Mesendoderm (in vitro differentiated cells): ENCODE measurements around the gene JPH3.

ENCODE experiments used
- DNase-seq: peaks from one replicate; pipeline ENCODE4 v3.0.0; 2013
- H2AK5ac ChIP-seq: 2 replicates; pipeline ENCODE4 v1.6.1; 2013; ENCODE audit warnings: low read length, inconsistent platforms
- H2BK120ac ChIP-seq: 2 replicates; pipeline ENCODE4 v1.6.1; 2013; ENCODE audit warnings: low read depth, mild to moderate bottlenecking, low read length, moderate library complexity, mixed read lengths
- H2BK15ac ChIP-seq: replicated peaks from 2 replicates; pipeline ENCODE4 v1.6.1; 2013; ENCODE audit warnings: low read depth, mild to moderate bottlenecking, moderate library complexity
- H2BK5ac ChIP-seq: 2 replicates; pipeline ENCODE4 v1.6.1; 2013; ENCODE audit warnings: low read length, inconsistent platforms
- H3K18ac ChIP-seq: 2 replicates; pipeline ENCODE4 v1.6.1; 2013; ENCODE audit warnings: mild to moderate bottlenecking, low read length, mixed read lengths
- H3K23ac ChIP-seq: one replicate; pipeline ENCODE4 v1.6.1; 2013; ENCODE audit warnings: low read length
- H3K27ac ChIP-seq: 2 replicates; pipeline ENCODE4 v1.5.1; 2013; ENCODE audit warnings: low read depth, mild to moderate bottlenecking, inconsistent platforms, low read length, moderate library complexity
- H3K27me3 ChIP-seq: 2 replicates; pipeline ENCODE4 v1.6.1; 2013; ENCODE audit warnings: low read length, control low read depth, mild to moderate bottlenecking, inconsistent platforms; ENCODE audit not compliant: insufficient read depth, poor library complexity
- H3K36me3 ChIP-seq: 2 replicates; pipeline ENCODE4 v1.6.1; 2013; ENCODE audit warnings: low read length, inconsistent platforms; ENCODE audit not compliant: control insufficient read depth, insufficient read depth
- H3K4ac ChIP-seq: one replicate; pipeline ENCODE4 v1.6.1; 2013; ENCODE audit warnings: low read depth, mild to moderate bottlenecking, low read length, moderate library complexity
- H3K4me1 ChIP-seq: 2 replicates; pipeline ENCODE4 v1.6.1; 2013; ENCODE audit warnings: low read depth, low read length, inconsistent platforms; ENCODE audit not compliant: control insufficient read depth
- H3K4me2 ChIP-seq: 2 replicates; pipeline ENCODE4 v1.6.1; 2013; ENCODE audit warnings: low read length
- H3K4me3 ChIP-seq: 2 replicates; pipeline ENCODE4 v1.5.1; 2013; ENCODE audit warnings: mild to moderate bottlenecking, low read length
- H3K56ac ChIP-seq: one replicate; pipeline ENCODE4 v1.6.1; 2013; ENCODE audit warnings: low read length
- H3K79me1 ChIP-seq: 2 replicates; pipeline ENCODE4 v1.6.1; 2013; ENCODE audit warnings: low read length, inconsistent platforms
- H3K79me2 ChIP-seq: 2 replicates; pipeline ENCODE4 v1.6.1; 2013; ENCODE audit warnings: mild to moderate bottlenecking, low read length; ENCODE audit not compliant: control insufficient read depth, insufficient read depth
- H3K9ac ChIP-seq: 2 replicates; pipeline ENCODE4 v1.6.1; 2013; ENCODE audit warnings: low read length, inconsistent platforms
- H4K5ac ChIP-seq: one replicate; pipeline ENCODE4 v1.6.1; 2013; ENCODE audit warnings: low read length
- H4K8ac ChIP-seq: one replicate; pipeline ENCODE4 v1.6.1; 2013; ENCODE audit warnings: low read depth, mild to moderate bottlenecking, control low read depth, low read length, moderate library complexity
- WGBS: extraction: QIAGEN DNeasy Blood & Tissue Kit; methylation state at CpG from one replicate; pipeline ENCODE4 v1.1.7; 2013; ENCODE audit warnings: low lambda C conversion rate, missing lambda C conversion rate; ENCODE audit not compliant: insufficient coverage; ENCODE audit errors: extremely low coverage; 5-methylcytosine and 5-hydroxymethylcytosine counted together

JPH3 gene

DNA sequence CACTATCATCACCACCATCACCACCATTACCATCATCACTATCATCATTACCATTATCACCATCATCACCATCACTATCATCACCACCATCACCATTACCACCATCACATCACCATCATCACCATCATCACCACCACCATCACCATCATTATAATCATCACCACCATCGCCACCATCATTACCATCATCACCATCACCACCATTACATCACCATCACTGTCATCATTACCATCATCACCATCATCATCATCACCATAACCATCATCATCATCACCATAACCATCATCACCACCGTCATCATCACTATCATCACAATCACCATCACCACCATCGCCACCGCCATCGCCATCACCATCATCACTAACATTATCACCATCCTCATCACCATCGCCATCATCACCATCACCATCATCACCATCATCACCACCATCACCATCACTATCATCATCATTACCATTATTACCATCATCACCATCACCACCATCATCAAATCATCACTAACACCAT is 4.9 kb upstream of the JPH3 start:
- H3K9ac ChIP-seq, result no peak overlapping the region
- H2BK120ac ChIP-seq, result no peak overlapping the region
- H2AK5ac ChIP-seq, result no peak overlapping the region
- H3K18ac ChIP-seq, result no peak overlapping the region
- no peak for DNase-seq
- no peaks in the 10 kb centered on the region for H3K36me3 ChIP-seq
- no peaks in the 10 kb centered on the region for H3K79me2 ChIP-seq
- H3K4ac ChIP-seq, result no peak overlapping the region
- no peaks in the 10 kb centered on the region for H3K4me1 ChIP-seq
- H3K4me3 ChIP-seq, result no peak overlapping the region
- H3K27me3 ChIP-seq, result no peaks in the 10 kb centered on the region
- H4K5ac ChIP-seq, result no peak overlapping the region
- no peak overlapping the region for H4K8ac ChIP-seq
- no peak overlapping the region for H2BK5ac ChIP-seq
- H3K23ac ChIP-seq, result no peak overlapping the region
- no peak overlapping the region for H3K56ac ChIP-seq
- no peak overlapping the region for H2BK15ac ChIP-seq
- 100% methylated on average over 4 of the region's 6 CpGs for WGBS
- H3K79me1 ChIP-seq, result no peaks in the 10 kb centered on the region
- no peak overlapping the region for H3K27ac ChIP-seq
- H3K4me2 ChIP-seq, result no peak overlapping the region

- no peak overlapping the region for H2BK120ac ChIP-seq
- no peak for DNase-seq
- H3K23ac ChIP-seq, result no peak overlapping the region
- no peak overlapping the region for H4K8ac ChIP-seq
- no peak overlapping the region for H3K4me2 ChIP-seq
- no peak overlapping the region for H2BK15ac ChIP-seq
- H3K36me3 ChIP-seq, result no peaks in the 10 kb centered on the region
- H3K4me3 ChIP-seq, result no peak overlapping the region
- H3K18ac ChIP-seq, result no peak overlapping the region
- no peak overlapping the region for H2AK5ac ChIP-seq
- no peak overlapping the region for H3K9ac ChIP-seq
- WGBS, result no CpG with 5 or more reads among the region's 5 CpGs
- no peaks in the 10 kb centered on the region for H3K79me2 ChIP-seq
- no peaks in the 10 kb centered on the region for H3K79me1 ChIP-seq
- no peaks in the 10 kb centered on the region for H3K4me1 ChIP-seq
- H3K4ac ChIP-seq, result no peak overlapping the region
- no peak overlapping the region for H2BK5ac ChIP-seq
- no peaks in the 10 kb centered on the region for H3K27me3 ChIP-seq
- no peak overlapping the region for H4K5ac ChIP-seq
- no peak overlapping the region for H3K27ac ChIP-seq
- H3K56ac ChIP-seq, result no peak overlapping the region
Measured at GRCh38 chr16:87598431-87598830, 3.9 kb upstream of the JPH3 start.

GRCh38 chr16:87600246-87600645 is 2.1 kb upstream of the JPH3 start:
- no peak overlapping the region for H2AK5ac ChIP-seq

DNA sequence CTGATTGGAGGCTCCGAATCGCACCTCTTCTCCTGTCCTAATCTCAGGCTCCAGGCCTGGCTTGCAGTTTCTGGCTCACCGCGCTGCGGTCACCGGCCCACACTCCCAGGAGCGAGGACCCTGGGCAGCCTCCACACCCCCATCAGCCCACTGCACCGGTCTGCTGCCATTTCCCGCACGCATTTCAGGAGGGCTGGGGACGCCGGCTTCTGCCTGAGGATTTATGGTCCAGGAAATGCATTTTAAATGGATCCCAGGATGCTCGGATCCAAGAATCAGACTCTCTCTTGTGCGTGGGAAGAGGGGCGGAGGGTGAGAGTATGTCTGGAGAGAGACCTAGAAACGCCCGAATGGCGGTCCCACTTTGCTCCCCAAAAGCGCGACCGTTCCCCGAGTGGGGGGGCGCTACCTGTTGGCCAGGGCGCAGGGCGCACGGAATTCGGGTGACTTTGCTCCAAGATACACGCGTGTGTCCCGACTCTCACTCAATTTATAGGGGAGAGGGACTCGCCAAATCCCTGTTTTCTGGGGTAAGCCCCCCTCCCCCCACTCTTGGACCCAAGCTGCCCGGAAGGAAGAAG is 817 bp upstream of the JPH3 start:
- H3K27me3 ChIP-seq, result no peaks in the 10 kb centered on the region
- H4K5ac ChIP-seq, result no peak overlapping the region
- no peak overlapping the region for H2BK120ac ChIP-seq

More at GRCh38 chr16:87600246-87600645, 2.1 kb upstream of the JPH3 start:
- no peak overlapping the region for H2BK5ac ChIP-seq
- H3K27me3 ChIP-seq, result no peaks in the 10 kb centered on the region
- H3K36me3 ChIP-seq, result no peaks in the 10 kb centered on the region
- no CpG with 5 or more reads among the region's 6 CpGs for WGBS
- H3K23ac ChIP-seq, result no peak overlapping the region
- H4K5ac ChIP-seq, result no peak overlapping the region
- H3K4me3 ChIP-seq, result no peak overlapping the region
- H3K79me1 ChIP-seq, result peaks cover 2% of the 10 kb centered on the region
- no peak overlapping the region for H3K4ac ChIP-seq
- H3K27ac ChIP-seq, result no peak overlapping the region
- no peaks in the 10 kb centered on the region for H3K79me2 ChIP-seq
- H3K9ac ChIP-seq, result no peak overlapping the region
- DNase-seq, result no peak
- H4K8ac ChIP-seq, result no peak overlapping the region
- H2BK15ac ChIP-seq, result no peak overlapping the region
- no peaks in the 10 kb centered on the region for H3K4me1 ChIP-seq
- no peak overlapping the region for H3K4me2 ChIP-seq
- H3K18ac ChIP-seq, result no peak overlapping the region
- no peak overlapping the region for H2BK120ac ChIP-seq
- no peak overlapping the region for H3K56ac ChIP-seq

DNA sequence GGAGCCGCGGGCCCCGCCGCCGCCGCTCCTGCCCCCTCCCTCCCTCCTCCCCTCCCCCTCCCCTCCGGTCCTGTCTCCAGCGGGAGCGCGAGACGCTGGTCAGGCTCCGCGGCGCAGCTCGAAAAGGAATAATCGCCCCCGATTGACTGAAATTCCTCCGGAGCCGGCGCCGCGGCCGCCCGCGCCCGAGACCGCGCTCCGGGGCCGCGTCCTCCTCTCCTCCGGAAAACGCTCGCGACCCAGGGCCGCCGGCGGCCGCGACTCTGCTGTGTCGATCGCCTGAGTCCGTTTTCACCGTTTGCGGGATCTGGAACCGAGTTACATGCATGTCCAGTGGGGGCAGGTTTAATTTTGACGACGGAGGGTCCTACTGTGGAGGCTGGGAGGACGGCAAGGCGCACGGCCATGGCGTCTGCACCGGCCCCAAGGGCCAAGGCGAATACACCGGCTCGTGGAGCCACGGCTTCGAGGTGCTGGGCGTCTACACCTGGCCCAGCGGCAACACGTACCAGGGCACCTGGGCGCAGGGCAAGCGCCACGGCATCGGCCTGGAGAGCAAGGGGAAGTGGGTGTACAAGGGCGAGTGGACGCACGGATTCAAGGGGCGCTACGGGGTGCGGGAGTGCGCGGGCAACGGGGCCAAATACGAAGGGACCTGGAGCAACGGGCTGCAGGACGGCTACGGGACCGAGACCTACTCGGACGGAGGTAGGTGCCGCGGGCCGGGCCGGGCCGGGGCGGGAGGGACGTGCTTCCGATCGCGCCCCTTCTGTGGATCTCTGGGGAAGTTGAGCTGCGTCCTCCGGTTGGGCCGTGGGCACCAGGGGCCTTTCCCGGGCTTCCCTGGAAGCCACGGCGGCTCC is 744 bp downstream of the JPH3 start:
- H3K27me3 ChIP-seq, result no peaks in the 10 kb centered on the region
- DNase-seq, result peak; percentile 55

More for the DNA sequence above, 817 bp upstream of the JPH3 start:
- H3K4me2 ChIP-seq, result peak overlapping the region; percentile 91
- H3K79me2 ChIP-seq, result no peaks in the 10 kb centered on the region
- DNase-seq, result peak; percentile 21
- no peak overlapping the region for H2BK5ac ChIP-seq
- peak overlapping the region; percentile 88 for H3K56ac ChIP-seq
- H3K4me1 ChIP-seq, result no peaks in the 10 kb centered on the region
- WGBS, result no CpG with 5 or more reads among the region's 32 CpGs
- peak overlapping the region; percentile 71 for H3K18ac ChIP-seq
- no peak overlapping the region for H4K8ac ChIP-seq
- peak overlapping the region; percentile 58 for H3K4ac ChIP-seq
- peaks cover 6% of the 10 kb centered on the region for H3K79me1 ChIP-seq
- no peak overlapping the region for H3K27ac ChIP-seq
- no peak overlapping the region for H2BK15ac ChIP-seq
- peak overlapping the region; percentile 68 for H3K9ac ChIP-seq
- H3K4me3 ChIP-seq, result peak overlapping the region; percentile 33
- H2AK5ac ChIP-seq, result no peak overlapping the region
- H3K23ac ChIP-seq, result no peak overlapping the region
- no peaks in the 10 kb centered on the region for H3K36me3 ChIP-seq

More for the DNA sequence above, 744 bp downstream of the JPH3 start:
- Histone ChIP-seq H3K23ac (peak overlapping the region; percentile 72), H3K79me2 (no peaks in the 10 kb centered on the region), H3K18ac (peak overlapping the region; percentile 71), H4K8ac (no peak overlapping the region), H3K4ac (no peak overlapping the region), H4K5ac (no peak overlapping the region), H2BK5ac (no peak overlapping the region), H3K4me1 (no peaks in the 10 kb centered on the region), H3K4me2 (peak overlapping the region; percentile 47), H3K4me3 (peak overlapping the region; percentile 87), H2BK120ac (no peak overlapping the region), H2AK5ac (no peak overlapping the region), H3K9ac (peak overlapping the region; percentile 88), H3K27ac (no peak overlapping the region), H2BK15ac (no peak overlapping the region), H3K56ac (peak overlapping the region; percentile 75), H3K79me1 (peaks cover 6% of the 10 kb centered on the region), H3K36me3 (no peaks in the 10 kb centered on the region)
- WGBS, result no CpG with 5 or more reads among the region's 97 CpGs
